NB4 (cell line): Measurements from ENCODE around the gene GTF2F1.

Source experiments
- POLR2A ChIP-seq: IDR thresholded peaks from 2 replicates; pipeline ENCODE4 v1.6.1; 2011; ENCODE audit warnings: mild to moderate bottlenecking; ENCODE audit not compliant: insufficient read length; ENCODE audit errors: extremely low read depth
- TF ChIP-seq, protein P1 (sequence below): IDR thresholded peaks from one replicate; pipeline ENCODE4 v1.5.1; 2012; ENCODE audit warnings: low read depth, low read length
- TF ChIP-seq, protein P2 (sequence below): IDR thresholded peaks from 2 replicates; pipeline ENCODE4 v1.6.1; 2011; ENCODE audit warnings: low read depth, low read length

DNA sequence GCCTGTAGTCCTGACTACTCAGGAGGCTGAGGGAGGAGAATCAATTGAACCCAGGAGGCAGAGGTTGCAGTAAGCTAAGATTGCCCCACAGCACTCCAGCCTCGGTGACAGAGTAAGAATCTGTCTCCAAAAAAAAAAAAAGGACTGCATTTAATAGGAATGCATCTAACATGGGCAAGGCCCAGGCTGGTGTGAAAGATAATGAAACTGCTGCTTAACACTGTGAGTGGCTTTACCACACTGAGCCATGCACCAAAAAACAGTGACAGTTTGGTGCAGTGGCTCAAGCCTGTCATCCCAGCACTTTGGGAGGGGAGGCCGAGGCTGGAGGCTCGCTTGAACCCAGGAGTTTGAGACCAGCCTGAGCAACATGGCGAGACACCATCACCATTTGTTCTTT lies 8.6 kb downstream of the GTF2F1 start:
- TF ChIP-seq POLR2A = no peak
- TF ChIP-seq, protein P1, sequence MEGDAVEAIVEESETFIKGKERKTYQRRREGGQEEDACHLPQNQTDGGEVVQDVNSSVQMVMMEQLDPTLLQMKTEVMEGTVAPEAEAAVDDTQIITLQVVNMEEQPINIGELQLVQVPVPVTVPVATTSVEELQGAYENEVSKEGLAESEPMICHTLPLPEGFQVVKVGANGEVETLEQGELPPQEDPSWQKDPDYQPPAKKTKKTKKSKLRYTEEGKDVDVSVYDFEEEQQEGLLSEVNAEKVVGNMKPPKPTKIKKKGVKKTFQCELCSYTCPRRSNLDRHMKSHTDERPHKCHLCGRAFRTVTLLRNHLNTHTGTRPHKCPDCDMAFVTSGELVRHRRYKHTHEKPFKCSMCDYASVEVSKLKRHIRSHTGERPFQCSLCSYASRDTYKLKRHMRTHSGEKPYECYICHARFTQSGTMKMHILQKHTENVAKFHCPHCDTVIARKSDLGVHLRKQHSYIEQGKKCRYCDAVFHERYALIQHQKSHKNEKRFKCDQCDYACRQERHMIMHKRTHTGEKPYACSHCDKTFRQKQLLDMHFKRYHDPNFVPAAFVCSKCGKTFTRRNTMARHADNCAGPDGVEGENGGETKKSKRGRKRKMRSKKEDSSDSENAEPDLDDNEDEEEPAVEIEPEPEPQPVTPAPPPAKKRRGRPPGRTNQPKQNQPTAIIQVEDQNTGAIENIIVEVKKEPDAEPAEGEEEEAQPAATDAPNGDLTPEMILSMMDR = no peak
- TF ChIP-seq, protein P2, sequence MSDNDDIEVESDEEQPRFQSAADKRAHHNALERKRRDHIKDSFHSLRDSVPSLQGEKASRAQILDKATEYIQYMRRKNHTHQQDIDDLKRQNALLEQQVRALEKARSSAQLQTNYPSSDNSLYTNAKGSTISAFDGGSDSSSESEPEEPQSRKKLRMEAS = no peak
